Measurements from ENCODE around the gene EMC9.

The EMC9 gene

GRCh38 chr14:24119691-24120090 is 21.7 kb downstream of the EMC9 start:
- no peak overlapping the region for H3K27ac ChIP-seq (ENCODE audit: low read depth, low read length)
- H3K79me2 ChIP-seq (ENCODE audit: control insufficient read depth, insufficient read depth, low read length, poor library complexity) = peaks cover 1% of the 10 kb centered on the region
- H3K4me3 ChIP-seq (ENCODE audit: low read depth, low read length) = peak overlapping the region; percentile 14
- no peak overlapping the region for H2BK5ac ChIP-seq (ENCODE audit: low read depth, low read length, poor library complexity)
- WGBS (ENCODE audit: extremely low coverage, insufficient coverage, insufficient read length) = no CpG with 5 or more reads among the region's 6 CpGs
- H2BK12ac ChIP-seq (ENCODE audit: low read length) = no peak overlapping the region
- H3K36me3 ChIP-seq (ENCODE audit: control insufficient read depth in 1 of 2, insufficient read depth in 2 of 2, low read length in 2 of 2) = peaks cover 35 to 57% of the 10 kb centered on the region in 2 experiments
- no peak overlapping the region for H3K14ac ChIP-seq (ENCODE audit: low read length)
- H3K4me1 ChIP-seq (ENCODE audit: control insufficient read depth in 1 of 2, insufficient read depth in 2 of 2, low read length in 2 of 2) = peaks cover 3 to 9% of the 10 kb centered on the region in 2 experiments
- H2BK120ac ChIP-seq (ENCODE audit: insufficient read depth, low read length, poor library complexity) = no peak overlapping the region
- H4K91ac ChIP-seq (ENCODE audit: low read depth, low read length) = no peak overlapping the region
- H3K18ac ChIP-seq (ENCODE audit: low read length) = no peak overlapping the region
- no peaks in the 10 kb centered on the region for H3K27me3 ChIP-seq (ENCODE audit: insufficient read depth, low read length)
- no peak overlapping the region for H3K23ac ChIP-seq (ENCODE audit: low read length)
- no peak overlapping the region for H4K8ac ChIP-seq (ENCODE audit: low read depth, low read length)
- DNase-seq = no peak
- peaks cover 2% of the 10 kb centered on the region for H3K9me3 ChIP-seq (ENCODE audit: insufficient read depth, low read depth, low read length)
- no peak overlapping the region for H2AFZ ChIP-seq (ENCODE audit: insufficient read depth, low read length, poor library complexity)
- H3K9ac ChIP-seq (ENCODE audit: low read length) = no peak overlapping the region
- H2AK5ac ChIP-seq (ENCODE audit: low read length) = no peak overlapping the region
- no peak overlapping the region for H3K4ac ChIP-seq (ENCODE audit: low read depth, low read length)
- H3K4me2 ChIP-seq (ENCODE audit: low read length) = no peak overlapping the region
- peaks cover 1% of the 10 kb centered on the region for H3K79me1 ChIP-seq (ENCODE audit: low read length)
- H4K12ac ChIP-seq (ENCODE audit: low read depth, low read length) = no peak overlapping the region

GRCh38 chr14:24117179-24117578 is 24.2 kb downstream of the EMC9 start:
- H3K4me3 ChIP-seq (ENCODE audit: low read depth, low read length) = no peak overlapping the region
- no peak overlapping the region for H3K18ac ChIP-seq (ENCODE audit: low read length)
- peaks cover 28 to 42% of the 10 kb centered on the region in 2 experiments for H3K36me3 ChIP-seq (ENCODE audit: control insufficient read depth in 1 of 2, insufficient read depth in 2 of 2, low read length in 2 of 2)
- H2BK120ac ChIP-seq (ENCODE audit: insufficient read depth, low read length, poor library complexity) = no peak overlapping the region
- no peak for DNase-seq
- peaks cover 10% of the 10 kb centered on the region for H3K79me1 ChIP-seq (ENCODE audit: low read length)
- no peak overlapping the region for H4K12ac ChIP-seq (ENCODE audit: low read depth, low read length)
- WGBS (ENCODE audit: extremely low coverage, insufficient coverage, insufficient read length) = no CpG with 5 or more reads among the region's 6 CpGs
- no peaks in the 10 kb centered on the region for H3K27me3 ChIP-seq (ENCODE audit: insufficient read depth, low read length)
- no peak overlapping the region for H3K9ac ChIP-seq (ENCODE audit: low read length)
- H3K4me1 ChIP-seq (ENCODE audit: control insufficient read depth in 1 of 2, insufficient read depth in 2 of 2, low read length in 2 of 2) = peaks cover 3 to 9% of the 10 kb centered on the region in 2 experiments
- no peak overlapping the region for H2BK12ac ChIP-seq (ENCODE audit: low read length)
- peaks cover 9% of the 10 kb centered on the region for H3K79me2 ChIP-seq (ENCODE audit: control insufficient read depth, insufficient read depth, low read length, poor library complexity)
- H3K4me2 ChIP-seq (ENCODE audit: low read length) = no peak overlapping the region
- peaks cover 2% of the 10 kb centered on the region for H3K9me3 ChIP-seq (ENCODE audit: insufficient read depth, low read depth, low read length)
- no peak overlapping the region for H2BK5ac ChIP-seq (ENCODE audit: low read depth, low read length, poor library complexity)
- no peak overlapping the region for H3K4ac ChIP-seq (ENCODE audit: low read depth, low read length)
- H2AK5ac ChIP-seq (ENCODE audit: low read length) = no peak overlapping the region
- no peak overlapping the region for H4K8ac ChIP-seq (ENCODE audit: low read depth, low read length)
- no peak overlapping the region for H2AFZ ChIP-seq (ENCODE audit: insufficient read depth, low read length, poor library complexity)
- H4K91ac ChIP-seq (ENCODE audit: low read depth, low read length) = no peak overlapping the region
- H3K27ac ChIP-seq (ENCODE audit: low read depth, low read length) = no peak overlapping the region
- H3K14ac ChIP-seq (ENCODE audit: low read length) = no peak overlapping the region
- H3K23ac ChIP-seq (ENCODE audit: low read length) = no peak overlapping the region

- no CpG with 5 or more reads among the region's 6 CpGs for WGBS (ENCODE audit: extremely low coverage, insufficient coverage, insufficient read length)
- no peak overlapping the region for H2AK5ac ChIP-seq (ENCODE audit: low read length)
- H3K9ac ChIP-seq (ENCODE audit: low read length) = no peak overlapping the region
- H4K8ac ChIP-seq (ENCODE audit: low read depth, low read length) = no peak overlapping the region
- no peak overlapping the region for H3K14ac ChIP-seq (ENCODE audit: low read length)
- H2BK12ac ChIP-seq (ENCODE audit: low read length) = no peak overlapping the region
- H3K4ac ChIP-seq (ENCODE audit: low read depth, low read length) = no peak overlapping the region
- no peak overlapping the region for H2BK120ac ChIP-seq (ENCODE audit: insufficient read depth, low read length, poor library complexity)
- H3K18ac ChIP-seq (ENCODE audit: low read length) = no peak overlapping the region
- H4K91ac ChIP-seq (ENCODE audit: low read depth, low read length) = no peak overlapping the region
- no peak overlapping the region for H4K12ac ChIP-seq (ENCODE audit: low read depth, low read length)
- H2AFZ ChIP-seq (ENCODE audit: insufficient read depth, low read length, poor library complexity) = no peak overlapping the region
- peaks cover 10% of the 10 kb centered on the region for H3K79me1 ChIP-seq (ENCODE audit: low read length)
- H3K4me3 ChIP-seq (ENCODE audit: low read depth, low read length) = no peak overlapping the region
- peaks cover 2% of the 10 kb centered on the region for H3K9me3 ChIP-seq (ENCODE audit: insufficient read depth, low read depth, low read length)
- H3K27ac ChIP-seq (ENCODE audit: low read depth, low read length) = no peak overlapping the region
- peak overlapping the region; percentile 86 for H3K4me2 ChIP-seq (ENCODE audit: low read length)
- H2BK5ac ChIP-seq (ENCODE audit: low read depth, low read length, poor library complexity) = no peak overlapping the region
- no peaks in the 10 kb centered on the region for H3K27me3 ChIP-seq (ENCODE audit: insufficient read depth, low read length)
- H3K4me1 ChIP-seq (ENCODE audit: control insufficient read depth in 1 of 2, insufficient read depth in 2 of 2, low read length in 2 of 2) = peaks cover 3 to 9% of the 10 kb centered on the region in 2 experiments
- H3K79me2 ChIP-seq (ENCODE audit: control insufficient read depth, insufficient read depth, low read length, poor library complexity) = peaks cover 9% of the 10 kb centered on the region
- no peak for DNase-seq
- H3K36me3 ChIP-seq (ENCODE audit: control insufficient read depth in 1 of 2, insufficient read depth in 2 of 2, low read length in 2 of 2) = peaks cover 24 to 35% of the 10 kb centered on the region in 2 experiments
- no peak overlapping the region for H3K23ac ChIP-seq (ENCODE audit: low read length)
Observed at GRCh38 chr14:24116128-24116814, 25.1 kb downstream of the EMC9 start.

GRCh38 chr14:24115422-24116127 is 25.8 kb downstream of the EMC9 start:
- Histone ChIP-seq H3K14ac (ENCODE audit: low read length) (peak overlapping the region; percentile 33), H3K79me2 (ENCODE audit: control insufficient read depth, insufficient read depth, low read length, poor library complexity) (peaks cover 9% of the 10 kb centered on the region), H2BK12ac (ENCODE audit: low read length) (no peak overlapping the region), H3K4me3 (ENCODE audit: low read depth, low read length) (peak overlapping the region; percentile 74), H3K4me2 (ENCODE audit: low read length) (peak overlapping the region; percentile 86), H2AFZ (ENCODE audit: insufficient read depth, low read length, poor library complexity) (peak overlapping the region; percentile 51), H2BK5ac (ENCODE audit: low read depth, low read length, poor library complexity) (peak overlapping the region; percentile 18), H3K36me3 (ENCODE audit: control insufficient read depth in 1 of 2, insufficient read depth in 2 of 2, low read length in 2 of 2) (peaks cover 18 to 28% of the 10 kb centered on the region in 2 experiments), H3K79me1 (ENCODE audit: low read length) (peaks cover 10% of the 10 kb centered on the region), H2AK5ac (ENCODE audit: low read length) (no peak overlapping the region), H3K27me3 (ENCODE audit: insufficient read depth, low read length) (no peaks in the 10 kb centered on the region), H3K23ac (ENCODE audit: low read length) (no peak overlapping the region), H2BK120ac (ENCODE audit: insufficient read depth, low read length, poor library complexity) (peak overlapping the region; percentile 29), H3K27ac (ENCODE audit: low read depth, low read length) (peak overlapping the region; percentile 20), H3K4ac (ENCODE audit: low read depth, low read length) (peak overlapping the region; percentile 45), H4K12ac (ENCODE audit: low read depth, low read length) (peak overlapping the region; percentile 49), H3K9me3 (ENCODE audit: insufficient read depth, low read depth, low read length) (peaks cover 2% of the 10 kb centered on the region), H3K9ac (ENCODE audit: low read length) (peak overlapping the region; percentile 61), H3K18ac (ENCODE audit: low read length) (peak overlapping the region; percentile 20), H3K4me1 (ENCODE audit: control insufficient read depth in 1 of 2, insufficient read depth in 2 of 2, low read length in 2 of 2) (peaks cover 3 to 9% of the 10 kb centered on the region in 2 experiments), H4K91ac (ENCODE audit: low read depth, low read length) (peak overlapping the region; percentile 49), H4K8ac (ENCODE audit: low read depth, low read length) (peak overlapping the region; percentile 63)
- WGBS (ENCODE audit: extremely low coverage, insufficient coverage, insufficient read length) = no CpG with 5 or more reads among the region's 14 CpGs
- no peak for DNase-seq
